Astrocyte (in vitro differentiated cells and primary cell): ENCODE data around the gene TBC1D22B.

ENCODE experiments used
- CTCF ChIP-seq: IDR thresholded peaks from 2 replicates; pipeline ENCODE4 v1.5.1; 2011; ENCODE audit warnings: low read depth, mild to moderate bottlenecking, inconsistent platforms, low read length, moderate library complexity; ENCODE audit not compliant: insufficient read depth
- EZH2 ChIP-seq: IDR thresholded peaks from 2 replicates; pipeline ENCODE4 v1.6.1; 2012; ENCODE audit warnings: mild to moderate bottlenecking, low read length, inconsistent platforms; ENCODE audit not compliant: insufficient read depth

- TF ChIP-seq CTCF: no peak
- no peak for TF ChIP-seq EZH2
These were observed 45.6 kb downstream of the TBC1D22B start for GRCh38 chr6:37303091-37303660.
